ENCODE data around the gene PER3. TPM values are rescaled to one million over a fixed set of nuclear protein-coding genes. Genes with fewer than 3 reads are reported as not detected.

Gene PER3
- total and polyA plus RNA-seq, 9 of the 15 experiments (the other 6 are each of a cell fraction or from before 2014, with no cell fraction given), result 11.9 to 22.5 (median 14.6) TPM

DNA sequence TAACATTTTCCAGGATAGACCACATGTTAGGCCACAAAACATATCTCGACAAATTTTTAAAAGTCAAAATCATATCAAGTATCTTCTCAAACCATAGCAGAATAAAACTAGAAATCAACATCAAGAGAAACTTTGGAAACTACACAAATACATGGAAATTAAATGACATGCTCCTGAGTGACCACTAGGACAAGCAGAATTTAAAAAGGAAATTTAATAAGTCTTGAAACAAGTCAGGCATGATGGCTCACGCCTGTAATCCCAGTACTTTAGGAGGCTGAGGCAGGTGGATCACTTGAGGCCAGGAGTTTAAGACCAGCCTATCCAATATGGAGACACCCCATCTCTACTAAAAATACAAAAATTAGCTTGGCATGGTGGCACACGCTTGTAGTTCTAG is 95.1 kb downstream of the PER3 start (continued):
- TF ChIP-seq, protein P1, sequence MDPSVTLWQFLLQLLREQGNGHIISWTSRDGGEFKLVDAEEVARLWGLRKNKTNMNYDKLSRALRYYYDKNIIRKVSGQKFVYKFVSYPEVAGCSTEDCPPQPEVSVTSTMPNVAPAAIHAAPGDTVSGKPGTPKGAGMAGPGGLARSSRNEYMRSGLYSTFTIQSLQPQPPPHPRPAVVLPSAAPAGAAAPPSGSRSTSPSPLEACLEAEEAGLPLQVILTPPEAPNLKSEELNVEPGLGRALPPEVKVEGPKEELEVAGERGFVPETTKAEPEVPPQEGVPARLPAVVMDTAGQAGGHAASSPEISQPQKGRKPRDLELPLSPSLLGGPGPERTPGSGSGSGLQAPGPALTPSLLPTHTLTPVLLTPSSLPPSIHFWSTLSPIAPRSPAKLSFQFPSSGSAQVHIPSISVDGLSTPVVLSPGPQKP (CRISPR knock-in tag; IDR thresholded peaks at IDR 0.05), result no peak
- TF ChIP-seq ZNF766 (CRISPR knock-in tag; conservative IDR thresholded peaks at IDR 0.05), result no peak
- TF ChIP-seq, protein P2, sequence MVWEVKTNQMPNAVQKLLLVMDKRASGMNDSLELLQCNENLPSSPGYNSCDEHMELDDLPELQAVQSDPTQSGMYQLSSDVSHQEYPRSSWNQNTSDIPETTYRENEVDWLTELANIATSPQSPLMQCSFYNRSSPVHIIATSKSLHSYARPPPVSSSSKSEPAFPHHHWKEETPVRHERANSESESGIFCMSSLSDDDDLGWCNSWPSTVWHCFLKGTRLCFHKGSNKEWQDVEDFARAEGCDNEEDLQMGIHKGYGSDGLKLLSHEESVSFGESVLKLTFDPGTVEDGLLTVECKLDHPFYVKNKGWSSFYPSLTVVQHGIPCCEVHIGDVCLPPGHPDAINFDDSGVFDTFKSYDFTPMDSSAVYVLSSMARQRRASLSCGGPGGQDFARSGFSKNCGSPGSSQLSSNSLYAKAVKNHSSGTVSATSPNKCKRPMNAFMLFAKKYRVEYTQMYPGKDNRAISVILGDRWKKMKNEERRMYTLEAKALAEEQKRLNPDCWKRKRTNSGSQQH (CRISPR knock-in tag; IDR thresholded peaks at IDR 0.05), result no peak
- no peak for TF ChIP-seq ILF3 (IDR thresholded peaks at IDR 0.05; ENCODE audit: borderline replicate concordance)
- TF ChIP-seq NR1H2 (CRISPR knock-in tag; IDR thresholded peaks at IDR 0.05), result no peak
- TF ChIP-seq, protein P3, sequence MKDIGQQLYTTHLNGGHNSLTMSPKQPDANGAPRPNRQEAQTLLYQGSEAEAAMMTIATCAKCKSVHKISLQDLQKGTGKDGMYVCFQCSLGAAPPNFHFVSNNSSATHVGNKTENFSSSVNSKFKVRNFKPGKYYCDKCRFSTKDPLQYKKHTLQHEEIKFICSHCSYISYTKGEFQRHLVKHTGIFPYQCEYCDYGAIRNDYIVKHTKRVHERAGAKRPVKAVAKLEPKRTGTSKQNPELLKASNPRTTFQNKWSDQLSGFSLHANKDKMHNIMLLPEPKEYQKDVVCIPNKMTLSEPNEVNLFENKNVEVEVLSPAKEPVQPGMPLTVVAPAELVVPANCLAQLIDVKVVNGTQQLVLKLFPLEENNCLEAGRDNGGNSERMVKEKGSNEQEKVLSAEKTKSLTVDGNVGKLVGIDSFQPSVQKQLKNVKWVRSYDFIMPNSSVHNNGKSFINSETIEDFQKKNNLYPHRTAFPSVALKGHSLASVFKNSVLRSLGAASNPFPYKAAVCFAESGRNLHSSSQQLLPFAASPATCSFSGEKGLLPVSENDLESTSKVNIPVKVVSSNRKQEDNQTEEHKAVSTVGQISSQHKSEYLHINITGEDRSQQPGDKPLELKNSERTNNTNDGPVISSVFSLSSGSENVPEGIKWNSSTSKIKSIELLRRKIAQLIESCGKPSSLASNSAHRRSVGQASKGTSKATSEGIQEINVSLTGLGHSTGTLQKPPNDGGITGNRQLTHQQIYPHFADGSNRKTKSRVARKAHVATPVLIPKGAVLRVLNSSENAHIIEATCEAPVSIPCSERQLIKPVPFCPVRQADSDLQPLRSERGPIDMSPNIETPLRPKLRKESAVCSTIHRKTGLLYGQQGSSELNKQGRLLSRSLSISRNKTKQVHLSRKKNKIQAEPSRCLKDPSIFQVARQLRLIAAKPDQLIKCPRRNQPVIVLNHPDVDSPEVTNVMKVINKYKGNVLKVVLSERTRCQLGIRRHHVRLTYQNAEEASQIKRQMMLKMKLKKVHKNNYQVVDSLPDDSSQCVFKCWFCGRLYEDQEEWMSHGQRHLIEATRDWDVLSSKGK (CRISPR knock-in tag; IDR thresholded peaks at IDR 0.05), result no peak
- TF ChIP-seq CEBPB (tag; IDR thresholded peaks at IDR 0.05), result no peak

All from K562 (cell line).